Measurements from ENCODE around the gene BPIFA2. TPM values are rescaled to one million over a fixed set of nuclear protein-coding genes. Genes with fewer than 3 reads are reported as not detected.
"Not testable (repeated sequence)": the region's sequence is repeated elsewhere in the genome, so short reads cannot be mapped to it uniquely, and the experiment has no call there.

The BPIFA2 gene
- not detected in 2 replicates for polyA plus RNA-seq (2011; rRNA removed)
- not detected in 2 replicates for polyA minus RNA-seq (2011; rRNA and poly(A)+ RNA removed)

DNA sequence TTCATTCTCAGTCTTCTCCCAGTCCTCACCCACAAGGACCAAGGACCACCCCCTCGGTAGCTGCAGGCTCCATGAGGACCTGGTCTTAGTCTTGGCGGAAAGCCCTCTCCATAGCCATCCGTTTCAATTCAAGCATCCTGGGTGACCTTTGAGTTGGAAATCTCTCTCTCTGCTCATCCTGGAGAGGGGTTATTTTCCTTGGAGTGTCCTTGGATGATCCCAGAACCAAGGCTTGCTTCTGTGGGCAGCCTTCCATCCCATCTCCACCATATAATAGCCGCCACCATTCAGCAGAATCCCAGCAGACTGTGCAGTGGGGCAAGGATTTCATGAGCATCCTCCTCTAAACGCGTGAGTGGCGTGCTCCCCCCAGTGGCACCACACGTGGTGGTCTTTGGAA, at the start of gene BPIFA2:
BPIFA2 (plus strand) TSS at position 301 of the 400 bp plus-strand sequence. CDS start 987 bp downstream, outside the sequence.
- ChIA-PET CTCF (no interaction called here), POLR2A (no interaction called here)
- Histone ChIP-seq H3K27me3 (ENCODE audit: control insufficient read depth, insufficient read depth, low read length) (peaks cover 3% of the 10 kb centered on the region), H3K9me3 (ENCODE audit: control insufficient read depth, insufficient read depth, low read length) (peaks cover 12% of the 10 kb centered on the region), H3K4me3 (ENCODE audit: low read depth, low read length) (no peak within 1 kb of the TSS), H3K27ac (ENCODE audit: low read depth, low read length) (no peak within 1 kb of the TSS)
- no peak for DNase-seq (ENCODE audit: low read depth, low spot score)
- TF ChIP-seq, protein P1, sequence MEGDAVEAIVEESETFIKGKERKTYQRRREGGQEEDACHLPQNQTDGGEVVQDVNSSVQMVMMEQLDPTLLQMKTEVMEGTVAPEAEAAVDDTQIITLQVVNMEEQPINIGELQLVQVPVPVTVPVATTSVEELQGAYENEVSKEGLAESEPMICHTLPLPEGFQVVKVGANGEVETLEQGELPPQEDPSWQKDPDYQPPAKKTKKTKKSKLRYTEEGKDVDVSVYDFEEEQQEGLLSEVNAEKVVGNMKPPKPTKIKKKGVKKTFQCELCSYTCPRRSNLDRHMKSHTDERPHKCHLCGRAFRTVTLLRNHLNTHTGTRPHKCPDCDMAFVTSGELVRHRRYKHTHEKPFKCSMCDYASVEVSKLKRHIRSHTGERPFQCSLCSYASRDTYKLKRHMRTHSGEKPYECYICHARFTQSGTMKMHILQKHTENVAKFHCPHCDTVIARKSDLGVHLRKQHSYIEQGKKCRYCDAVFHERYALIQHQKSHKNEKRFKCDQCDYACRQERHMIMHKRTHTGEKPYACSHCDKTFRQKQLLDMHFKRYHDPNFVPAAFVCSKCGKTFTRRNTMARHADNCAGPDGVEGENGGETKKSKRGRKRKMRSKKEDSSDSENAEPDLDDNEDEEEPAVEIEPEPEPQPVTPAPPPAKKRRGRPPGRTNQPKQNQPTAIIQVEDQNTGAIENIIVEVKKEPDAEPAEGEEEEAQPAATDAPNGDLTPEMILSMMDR (IDR thresholded peaks at IDR 0.05; ENCODE audit: low read depth, low read length) = no peak

GRCh38 chr20:33119725-33120720, 47.9 kb upstream of the BPIFA2 start:
- Histone ChIP-seq H3K4me3 (ENCODE audit: low read depth, low read length) (no peak overlapping the region), H3K27me3 (ENCODE audit: control insufficient read depth, insufficient read depth, low read length) (no peaks in the 10 kb centered on the region), H3K27ac (ENCODE audit: low read depth, low read length) (no peak overlapping the region), H3K9me3 (ENCODE audit: control insufficient read depth, insufficient read depth, low read length) (no peaks in the 10 kb centered on the region)
- CTCF ChIA-PET = no interaction called here
- no peak for DNase-seq (ENCODE audit: low read depth, low spot score)
- TF ChIP-seq, protein P1 (IDR thresholded peaks at IDR 0.05; ENCODE audit: low read depth, low read length) = no peak
- POLR2A ChIA-PET = no interaction called here

GRCh38 chr20:33120934-33121333, 47.0 kb upstream of the BPIFA2 start:
- Histone ChIP-seq H3K4me3 (ENCODE audit: low read depth, low read length) (no peak overlapping the region), H3K9me3 (ENCODE audit: control insufficient read depth, insufficient read depth, low read length) (no peaks in the 10 kb centered on the region), H3K27ac (ENCODE audit: low read depth, low read length) (no peak overlapping the region), H3K27me3 (ENCODE audit: control insufficient read depth, insufficient read depth, low read length) (no peaks in the 10 kb centered on the region)
- DNase-seq (ENCODE audit: low read depth, low spot score) = no peak
- TF ChIP-seq, protein P1 (IDR thresholded peaks at IDR 0.05; ENCODE audit: low read depth, low read length) = no peak
- ChIA-PET POLR2A (no interaction called here), CTCF (interaction anchor here (0.6 kb wide), 1 partner anchor 85 kb away, joined by 3 read pairs; no protein-coding TSS in a partner anchor)

DNA sequence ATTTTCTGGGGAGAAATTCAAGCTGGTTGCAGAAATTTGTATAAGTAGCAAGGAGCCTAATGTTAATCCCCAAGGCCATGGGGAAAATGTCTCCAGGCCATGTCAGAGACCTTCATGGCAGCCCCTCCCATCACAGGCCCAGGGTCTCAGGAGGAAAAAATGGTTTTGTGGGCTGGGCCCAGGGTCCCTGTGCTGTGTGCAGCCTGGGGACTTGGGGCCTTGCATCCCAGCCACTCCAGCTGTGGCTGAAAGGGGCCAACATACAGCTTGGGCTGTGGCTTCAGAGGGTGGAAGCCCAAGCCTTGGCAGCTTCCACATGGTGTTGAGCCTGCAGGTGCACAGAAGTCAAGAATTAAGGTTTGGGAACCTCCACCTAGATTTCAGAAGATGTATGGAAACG, 45.7 kb upstream of the BPIFA2 start:
- POLR2A ChIA-PET; H3K9me3 ChIP-seq (ENCODE audit: control insufficient read depth, insufficient read depth, low read length); DNase-seq (ENCODE audit: low read depth, low spot score); H3K27me3 ChIP-seq (ENCODE audit: control insufficient read depth, insufficient read depth, low read length); CTCF ChIA-PET; H3K4me3 ChIP-seq (ENCODE audit: low read depth, low read length); H3K27ac ChIP-seq (ENCODE audit: low read depth, low read length): not testable (repeated sequence)

DNA sequence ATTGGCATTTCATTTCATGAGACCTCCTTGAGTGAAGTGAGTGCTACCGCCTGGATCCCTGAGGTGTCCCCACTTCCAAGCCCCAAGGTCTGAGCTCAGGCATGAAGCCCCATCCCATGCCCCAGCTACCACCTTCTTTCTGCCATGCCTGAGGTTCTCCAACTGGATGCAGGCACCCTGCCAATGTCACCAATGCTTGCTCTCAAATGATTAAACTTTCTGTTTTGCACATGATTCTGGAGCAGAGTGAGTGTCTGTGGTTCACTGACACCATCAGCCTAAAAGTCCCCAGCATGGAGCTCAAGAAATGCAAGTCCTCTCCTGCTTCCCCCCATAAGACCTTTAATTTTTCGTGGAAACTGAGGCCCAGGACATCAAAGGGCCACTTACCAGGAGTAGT, 43.7 kb upstream of the BPIFA2 start:
- Histone ChIP-seq H3K4me3 (ENCODE audit: low read depth, low read length) (no peak overlapping the region), H3K27me3 (ENCODE audit: control insufficient read depth, insufficient read depth, low read length) (no peaks in the 10 kb centered on the region), H3K27ac (ENCODE audit: low read depth, low read length) (no peak overlapping the region), H3K9me3 (ENCODE audit: control insufficient read depth, insufficient read depth, low read length) (no peaks in the 10 kb centered on the region)
- CTCF ChIA-PET = no interaction called here
- no peak for DNase-seq (ENCODE audit: low read depth, low spot score)
- POLR2A ChIA-PET = no interaction called here
- TF ChIP-seq, protein P1 (IDR thresholded peaks at IDR 0.05; ENCODE audit: low read depth, low read length) = no peak
